ENCODE results near the gene GOLGA8F. TPM values are rescaled to one million over a fixed set of nuclear protein-coding genes. Genes with fewer than 3 reads are reported as not detected.

The GOLGA8F gene
- total RNA-seq, 3 donors from 2014 or later (not counting 1 experiment from before 2014, with no cell fraction given): not detected

Other genes starting within 250 kb of the GOLGA8F start
- 10 to 100 TPM; 54.2 to 64.0 (median 63.9) TPM for gene HERC2, start 56.5 kb upstream of the GOLGA8F start, total RNA-seq
- gene GOLGA6L24, start 20.6 kb upstream of the GOLGA8F start, total RNA-seq: not detected
- gene GOLGA8G, start 154.3 kb downstream of the GOLGA8F start, total RNA-seq: under 1 TPM in 2 of 3 donors, not detected in 1; 0.09 to 0.11 TPM
- not detected for gene GOLGA6L25, start 174.9 kb downstream of the GOLGA8F start, total RNA-seq